Activated T-helper 17 cell treated with anti-CD3 and anti-CD28 coated beads, Interleukin-2, amount 50 U/mL, for 72 hours (primary cell): ENCODE measurements around the gene FASN. TPM values are rescaled to one million over a fixed set of nuclear protein-coding genes. Genes with fewer than 3 reads are reported as not detected.
A peak's percentile ranks its signal among the peaks of the same experiment; 100 is the strongest.

Experiments used
- ATAC-seq: fragments of 150-1000 bp; cut with Tn5 transposase; replicated peaks from 2 replicates; pipeline ENCODE4 v1.10.0; 2021; ENCODE audit warnings: mild to moderate bottlenecking, moderate library complexity
- H3K27ac Mint-ChIP-seq: one replicate; pipeline ENCODE4 v1.8.0; 2022; ENCODE audit warnings: mixed read lengths
- H3K27me3 Mint-ChIP-seq: one replicate; pipeline ENCODE4 v1.8.0; 2022; ENCODE audit warnings: mixed read lengths
- H3K36me3 Mint-ChIP-seq: one replicate; pipeline ENCODE4 v1.8.0; 2022; ENCODE audit warnings: low read depth, mild to moderate bottlenecking, mixed read lengths
- H3K4me1 Mint-ChIP-seq: one replicate; pipeline ENCODE4 v1.8.0; 2022; ENCODE audit warnings: mixed read lengths
- H3K4me3 Mint-ChIP-seq: one replicate; pipeline ENCODE4 v1.8.0; 2022; ENCODE audit warnings: mild to moderate bottlenecking, mixed read lengths
- H3K9me3 Mint-ChIP-seq: one replicate; pipeline ENCODE4 v1.8.0; 2022; ENCODE audit warnings: mixed read lengths
- total RNA-seq, 2 donors: library from RNA; stranded (reverse); gene quantifications; one replicate each; pipeline ENCODE4 v1.2.3, GENCODE V29; 2022

Gene FASN
- total RNA-seq, 2 donors from 2014 or later: 109 to 242 TPM

DNA sequence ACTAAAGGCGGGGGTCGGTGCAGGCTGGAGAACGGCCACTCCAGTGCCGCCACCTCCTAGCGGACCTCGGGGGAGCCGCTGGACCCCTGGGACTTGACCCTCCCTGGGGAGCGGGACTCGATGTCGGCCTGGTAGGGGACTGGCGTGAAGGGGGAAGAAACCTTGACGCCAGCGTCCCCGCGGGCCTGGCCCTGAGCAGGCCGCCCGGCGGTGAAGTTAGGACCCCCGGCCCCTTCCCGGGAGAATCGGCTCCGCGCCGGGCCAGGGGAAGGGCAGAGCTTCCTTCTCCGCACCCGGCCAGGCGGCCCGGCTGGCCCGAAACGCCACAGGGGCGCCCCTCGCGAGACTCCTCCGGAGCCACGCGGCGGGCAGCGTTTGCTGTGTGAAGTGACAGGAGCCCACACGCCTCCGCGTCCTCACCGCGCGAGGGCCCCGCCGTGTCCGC lies 32.8 kb downstream of the FASN start:
- Mint-ChIP-seq H3K27me3 (no peaks in the 10 kb centered on the region), H3K27ac (no peak overlapping the region)

DNA sequence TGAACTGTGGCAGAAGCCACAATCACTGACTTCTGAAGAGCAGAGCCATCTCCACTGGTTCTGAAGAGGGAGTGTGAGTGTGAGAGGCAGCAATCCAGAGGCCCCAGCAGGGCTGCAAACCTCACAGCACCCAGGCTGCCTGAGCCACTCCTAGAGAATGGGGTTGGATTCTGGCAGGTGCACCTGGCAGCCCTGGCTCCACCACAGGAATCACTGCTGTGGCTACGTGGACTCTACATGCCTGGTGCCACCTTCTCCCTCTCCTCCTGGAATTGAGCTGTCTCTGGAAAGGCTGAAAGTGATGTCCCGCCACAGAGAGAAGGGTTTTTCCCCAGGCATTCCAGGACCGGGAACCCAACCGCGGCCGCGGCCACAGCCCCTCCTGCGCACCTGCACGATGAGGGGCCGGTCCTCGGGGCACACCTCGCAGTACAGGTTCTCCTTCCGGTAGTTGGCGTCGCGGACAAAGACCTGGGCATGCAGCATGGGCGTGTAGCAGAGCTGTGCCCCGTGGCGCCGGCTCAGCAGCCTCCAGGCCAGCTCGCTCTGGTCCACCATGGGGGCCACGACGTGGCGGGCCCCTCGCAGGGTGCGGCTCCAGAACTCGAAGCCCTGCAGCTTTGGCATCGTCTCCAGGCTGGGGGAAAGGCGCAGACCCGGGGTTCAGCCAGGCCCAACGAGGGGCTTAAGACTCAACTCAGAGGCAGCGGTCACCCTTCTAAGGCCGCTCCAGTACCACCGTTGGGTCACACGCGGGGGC lies 33.4 kb downstream of the FASN start:
- peak; percentile 25 for ATAC-seq
- peak overlapping the region; percentile 53 for H3K4me3 Mint-ChIP-seq

More for the DNA sequence above, 32.8 kb downstream of the FASN start:
- peak; percentile 59 for ATAC-seq
- H3K9me3 Mint-ChIP-seq: no peaks in the 10 kb centered on the region
- H3K4me3 Mint-ChIP-seq: peak overlapping the region; percentile 53
- peaks cover 2% of the 10 kb centered on the region for H3K36me3 Mint-ChIP-seq
- H3K4me1 Mint-ChIP-seq: no peaks in the 10 kb centered on the region

GRCh38 chr17:82063424-82064415 lies 34.3 kb downstream of the FASN start:
- no peaks in the 10 kb centered on the region for H3K4me1 Mint-ChIP-seq
- no peaks in the 10 kb centered on the region for H3K27me3 Mint-ChIP-seq
- no peak overlapping the region for H3K27ac Mint-ChIP-seq
- peaks cover 5% of the 10 kb centered on the region for H3K36me3 Mint-ChIP-seq
- H3K4me3 Mint-ChIP-seq: peak overlapping the region; percentile 53
- no peaks in the 10 kb centered on the region for H3K9me3 Mint-ChIP-seq
- no peak for ATAC-seq

More for the DNA sequence above, 33.4 kb downstream of the FASN start:
- H3K27me3 Mint-ChIP-seq: no peaks in the 10 kb centered on the region
- no peaks in the 10 kb centered on the region for H3K9me3 Mint-ChIP-seq
- no peaks in the 10 kb centered on the region for H3K4me1 Mint-ChIP-seq
- H3K27ac Mint-ChIP-seq: no peak overlapping the region
- peaks cover 5% of the 10 kb centered on the region for H3K36me3 Mint-ChIP-seq

GRCh38 chr17:82062984-82063368 lies 35.1 kb downstream of the FASN start:
- H3K36me3 Mint-ChIP-seq: peaks cover 7% of the 10 kb centered on the region
- no peak overlapping the region for H3K27ac Mint-ChIP-seq
- no peaks in the 10 kb centered on the region for H3K4me1 Mint-ChIP-seq
- no peak overlapping the region for H3K4me3 Mint-ChIP-seq
- ATAC-seq: no peak
- no peaks in the 10 kb centered on the region for H3K9me3 Mint-ChIP-seq
- H3K27me3 Mint-ChIP-seq: no peaks in the 10 kb centered on the region

DNA sequence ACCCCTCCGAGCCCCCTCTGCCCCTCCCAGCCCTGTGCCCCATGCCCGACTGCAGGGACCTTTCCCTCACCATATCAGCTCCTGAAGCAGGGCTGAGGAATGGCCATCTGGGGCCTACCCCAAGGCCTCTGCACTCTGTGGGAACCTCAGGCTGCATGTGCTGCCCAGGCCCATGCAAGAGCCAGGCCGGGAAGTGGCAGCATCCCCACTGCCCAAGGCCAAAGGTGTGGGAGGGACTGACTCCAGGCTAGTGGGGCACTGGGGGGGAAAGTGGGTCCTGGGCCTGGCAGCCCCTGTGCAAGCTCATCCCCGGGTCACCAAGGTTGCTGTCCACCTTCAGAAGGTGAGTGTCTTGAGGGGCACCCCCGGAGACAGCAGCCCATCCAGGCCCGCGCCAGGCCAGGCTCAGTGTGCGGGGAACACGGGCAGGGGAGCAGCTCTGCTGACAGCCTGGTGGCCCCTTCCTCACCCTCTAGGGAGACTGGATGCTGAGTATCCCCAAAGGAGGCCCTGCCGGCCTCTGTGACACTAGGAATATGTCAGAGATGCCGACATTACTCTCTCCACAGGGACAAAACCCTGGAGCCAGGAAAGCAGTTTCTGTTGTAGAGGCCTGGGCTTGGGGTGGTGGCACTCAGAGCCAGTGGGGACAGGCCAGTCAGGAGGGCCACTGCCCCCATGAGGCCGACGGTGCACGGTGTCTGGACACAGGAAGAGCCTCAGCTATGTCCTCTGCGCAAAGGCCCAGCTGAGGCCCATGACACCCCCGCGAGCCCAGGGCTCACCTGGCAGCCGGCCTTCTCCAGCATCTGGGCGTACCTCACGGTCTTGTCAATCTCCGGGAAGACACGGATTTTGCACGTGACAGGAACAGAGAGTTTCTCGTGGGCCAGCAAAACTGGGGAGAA lies 35.7 kb downstream of the FASN start:
- H3K27ac Mint-ChIP-seq: no peak overlapping the region
- no peak for ATAC-seq
- no peak overlapping the region for H3K4me3 Mint-ChIP-seq
- H3K27me3 Mint-ChIP-seq: no peaks in the 10 kb centered on the region
- no peaks in the 10 kb centered on the region for H3K9me3 Mint-ChIP-seq
- no peaks in the 10 kb centered on the region for H3K4me1 Mint-ChIP-seq
- peaks cover 12% of the 10 kb centered on the region for H3K36me3 Mint-ChIP-seq

DNA sequence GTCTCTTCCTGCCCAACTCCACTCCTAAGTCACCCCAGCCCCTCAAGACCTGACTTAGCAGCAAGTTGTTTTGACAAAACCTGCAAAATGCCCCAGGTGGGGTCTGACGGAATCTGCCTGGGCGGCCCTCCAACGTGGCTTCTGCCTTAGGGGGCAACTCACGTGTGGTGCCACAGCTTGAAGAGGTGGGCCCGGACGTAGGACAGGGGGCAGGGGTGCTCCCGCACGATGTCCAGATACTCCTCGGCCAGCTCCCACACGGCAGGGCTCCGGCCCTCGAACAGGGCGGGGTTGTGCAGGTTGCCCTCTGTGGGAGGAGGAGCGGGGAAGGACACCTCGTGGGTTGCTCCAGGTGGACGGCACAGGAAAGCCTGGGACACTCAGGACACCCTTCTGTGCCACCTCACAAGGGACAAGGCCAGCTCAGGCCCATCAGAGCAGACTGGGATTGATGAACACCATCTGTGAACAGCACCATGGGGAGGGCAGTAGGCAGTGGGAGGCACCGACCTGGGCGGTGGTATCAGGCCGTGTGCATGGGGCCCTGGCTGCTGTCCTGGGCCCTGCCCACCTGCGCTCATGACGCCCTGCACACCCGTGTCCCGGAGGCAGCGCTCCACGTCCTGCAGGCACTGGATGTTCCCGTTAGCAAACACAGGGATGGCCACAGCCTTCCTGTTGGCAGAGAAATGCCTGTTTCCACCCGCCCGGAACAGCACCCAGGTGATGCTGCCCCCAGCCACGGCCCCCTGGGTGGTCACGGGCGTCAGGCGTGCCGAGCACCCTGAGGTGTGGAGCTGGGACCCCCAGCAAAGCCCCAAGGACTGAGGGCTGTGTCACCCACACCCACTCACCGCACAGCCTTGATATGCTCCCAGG lies 36.8 kb downstream of the FASN start:
- Mint-ChIP-seq H3K27me3 (no peaks in the 10 kb centered on the region), H3K36me3 (peaks cover 12% of the 10 kb centered on the region), H3K27ac (no peak overlapping the region), H3K9me3 (no peaks in the 10 kb centered on the region), H3K4me3 (no peak overlapping the region), H3K4me1 (no peaks in the 10 kb centered on the region)
- no peak for ATAC-seq

DNA sequence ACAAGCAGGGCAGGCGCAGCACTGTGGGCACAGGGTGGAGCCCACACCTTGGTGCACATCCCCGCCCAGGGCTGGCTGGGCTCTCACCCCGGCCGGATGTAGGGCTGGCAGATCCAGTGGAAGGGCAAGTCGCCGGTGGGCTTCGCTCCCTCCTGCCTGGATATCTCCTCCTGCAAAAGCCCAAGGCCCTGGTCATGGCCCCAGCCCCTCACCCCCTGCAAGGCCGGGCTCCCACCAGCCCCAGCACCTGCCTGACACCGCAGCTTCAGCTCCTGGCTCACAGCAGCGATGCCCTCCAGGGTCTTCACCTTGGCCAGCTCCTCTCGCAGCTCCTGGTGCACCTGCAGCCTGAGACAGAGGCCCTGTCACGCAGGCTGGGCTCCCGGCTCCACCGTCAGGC lies 37.4 kb downstream of the FASN start:
- Mint-ChIP-seq H3K4me1 (no peaks in the 10 kb centered on the region), H3K4me3 (no peak overlapping the region), H3K36me3 (peaks cover 12% of the 10 kb centered on the region), H3K9me3 (no peaks in the 10 kb centered on the region), H3K27me3 (no peaks in the 10 kb centered on the region), H3K27ac (no peak overlapping the region)
- no peak for ATAC-seq

DNA sequence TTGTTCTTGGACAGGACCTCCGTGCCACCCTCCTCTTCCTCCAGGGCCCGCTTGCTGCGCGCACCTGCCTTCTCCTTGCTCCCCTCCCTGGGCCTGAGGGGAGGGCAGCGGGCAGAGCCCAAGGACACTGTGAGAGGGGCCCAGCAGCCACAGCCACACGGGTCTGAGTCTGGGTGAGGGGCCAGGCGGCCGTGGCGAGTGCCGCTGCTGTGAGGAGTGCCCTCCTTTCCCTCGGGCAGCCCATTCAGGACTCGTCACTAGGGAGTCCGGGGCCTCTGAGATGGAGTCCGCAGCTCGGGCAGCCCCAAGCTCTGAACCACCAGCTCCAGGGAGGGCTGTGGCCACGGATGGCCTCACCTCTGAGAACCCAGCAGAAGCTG lies 38.0 kb downstream of the FASN start:
- H3K27me3 Mint-ChIP-seq: no peaks in the 10 kb centered on the region
- H3K4me1 Mint-ChIP-seq: no peaks in the 10 kb centered on the region
- H3K4me3 Mint-ChIP-seq: no peak overlapping the region
- no peaks in the 10 kb centered on the region for H3K9me3 Mint-ChIP-seq
- ATAC-seq: no peak
- peaks cover 16% of the 10 kb centered on the region for H3K36me3 Mint-ChIP-seq
- no peak overlapping the region for H3K27ac Mint-ChIP-seq

- H3K27ac Mint-ChIP-seq: no peak overlapping the region
- no peaks in the 10 kb centered on the region for H3K4me1 Mint-ChIP-seq
- ATAC-seq: no peak
- peaks cover 18% of the 10 kb centered on the region for H3K36me3 Mint-ChIP-seq
- no peak overlapping the region for H3K4me3 Mint-ChIP-seq
- no peaks in the 10 kb centered on the region for H3K9me3 Mint-ChIP-seq
- H3K27me3 Mint-ChIP-seq: no peaks in the 10 kb centered on the region
Observed at GRCh38 chr17:82059272-82060000, 38.6 kb downstream of the FASN start.

DNA sequence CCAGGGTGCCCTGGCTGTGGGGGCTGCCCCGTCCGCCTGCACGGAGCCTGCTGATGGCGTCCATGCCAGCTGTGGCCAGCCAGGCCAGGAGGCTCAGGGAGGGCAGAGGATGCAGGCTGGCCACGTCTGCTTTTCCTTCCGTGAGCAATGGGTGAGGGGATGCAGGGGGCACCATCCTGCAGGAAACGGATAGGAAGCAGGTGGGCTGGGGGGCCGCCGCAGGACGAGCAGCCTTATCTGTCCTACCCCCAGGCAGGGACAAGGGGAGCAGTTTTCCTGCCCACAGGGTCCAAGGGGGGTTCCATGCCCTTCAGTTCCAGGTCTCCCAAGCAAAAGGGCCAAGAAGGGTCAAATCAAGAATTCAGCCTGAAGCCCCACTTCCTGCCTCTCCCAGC lies 39.2 kb downstream of the FASN start:
- H3K36me3 Mint-ChIP-seq: peaks cover 18% of the 10 kb centered on the region
- no peaks in the 10 kb centered on the region for H3K4me1 Mint-ChIP-seq
- no peaks in the 10 kb centered on the region for H3K27me3 Mint-ChIP-seq
- H3K27ac Mint-ChIP-seq: no peak overlapping the region
- H3K4me3 Mint-ChIP-seq: no peak overlapping the region
- H3K9me3 Mint-ChIP-seq: no peaks in the 10 kb centered on the region
- ATAC-seq: no peak

DNA sequence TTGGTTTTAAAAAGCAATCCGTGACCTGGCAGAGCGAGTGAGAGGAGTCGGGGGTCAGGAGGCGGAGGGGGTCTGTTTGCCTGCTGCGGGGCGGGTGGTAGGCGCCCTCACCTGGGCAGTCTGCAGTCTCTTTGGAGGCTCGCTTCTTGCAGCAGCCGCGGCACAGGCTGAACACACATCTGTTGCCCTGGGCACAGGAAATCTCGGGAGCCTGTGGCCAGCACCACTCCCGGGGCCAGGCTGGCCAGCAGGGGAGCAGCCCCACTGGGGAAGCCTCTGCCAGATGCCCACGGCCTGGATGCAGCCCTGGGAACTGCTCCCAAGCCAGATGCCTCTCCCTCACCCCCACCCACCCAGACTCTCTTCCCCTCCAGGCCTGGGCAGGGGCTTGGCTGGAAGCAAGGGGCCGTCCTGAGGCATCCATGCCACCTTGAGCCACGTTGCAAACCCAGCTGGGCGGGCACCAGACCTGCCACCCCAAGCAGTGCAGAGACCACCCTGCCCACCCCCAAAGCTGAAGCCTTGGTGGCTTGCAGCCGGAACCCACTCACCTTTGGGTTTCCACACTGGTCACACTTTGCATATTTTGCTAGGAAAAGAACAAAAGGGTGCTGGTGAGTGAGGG lies 39.7 kb downstream of the FASN start:
- Mint-ChIP-seq H3K4me3 (no peak overlapping the region), H3K4me1 (no peaks in the 10 kb centered on the region), H3K27me3 (no peaks in the 10 kb centered on the region), H3K36me3 (peaks cover 18% of the 10 kb centered on the region), H3K27ac (no peak overlapping the region), H3K9me3 (no peaks in the 10 kb centered on the region)
- ATAC-seq: no peak

- Mint-ChIP-seq H3K27me3 (no peaks in the 10 kb centered on the region), H3K9me3 (no peaks in the 10 kb centered on the region), H3K27ac (no peak overlapping the region), H3K4me3 (no peak overlapping the region), H3K4me1 (no peaks in the 10 kb centered on the region), H3K36me3 (peaks cover 18% of the 10 kb centered on the region)
- ATAC-seq: no peak
Observed at GRCh38 chr17:82056729-82057621, 41.1 kb downstream of the FASN start.
